Measurements from ENCODE around the gene SV2B.

- TF ChIP-seq CTCF (conservative IDR thresholded peaks at IDR 0.05 in 1 of 2, IDR thresholded peaks at IDR 0.05 in 1 of 2; ENCODE audit: low read depth in 1 of 2, low read length in 2 of 2) (no peak), EZH2 (IDR thresholded peaks at IDR 0.05; ENCODE audit: low read length, missing control alignments) (no peak)
Observed at GRCh38 chr15:91234759-91235158, 134.7 kb downstream of the SV2B start.
